HG03571 (cell line): ENCODE data around the gene POP4.

Source experiments
- ATAC-seq: cut with Tn5 transposase; IDR thresholded peaks from one replicate; pipeline ENCODE4 v1.9.1; 2021; ENCODE audit not compliant: unreplicated experiment

The POP4 gene

DNA sequence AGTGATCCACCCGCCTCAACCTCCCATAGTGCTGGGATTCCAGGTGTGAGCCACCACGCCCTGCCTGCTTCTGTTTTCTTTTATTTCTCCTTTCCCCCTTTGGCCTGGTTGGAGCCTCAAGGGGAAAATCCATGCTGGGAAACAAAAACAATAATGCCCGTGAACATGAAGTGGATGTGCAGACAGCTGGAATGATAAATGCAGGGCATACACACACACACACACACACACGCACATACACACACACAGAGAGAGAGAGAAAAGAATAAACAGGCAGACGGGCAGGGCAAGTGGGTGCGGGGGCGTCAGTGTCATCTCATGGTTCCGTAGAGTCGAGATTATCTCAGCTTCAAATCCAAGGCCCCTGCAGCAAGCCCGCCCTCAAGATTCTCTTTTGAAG is 54.8 kb downstream of the POP4 start:
- ATAC-seq: no peak

- ATAC-seq: no peak
These were observed 56.2 kb downstream of the POP4 start for GRCh38 chr19:29662278-29662603.

- ATAC-seq: no peak
These were observed 56.7 kb downstream of the POP4 start for GRCh38 chr19:29662604-29663404.

GRCh38 chr19:29663861-29664752 is 58.0 kb downstream of the POP4 start:
- ATAC-seq: no peak

GRCh38 chr19:29664753-29665214 is 58.7 kb downstream of the POP4 start:
- no peak for ATAC-seq

DNA sequence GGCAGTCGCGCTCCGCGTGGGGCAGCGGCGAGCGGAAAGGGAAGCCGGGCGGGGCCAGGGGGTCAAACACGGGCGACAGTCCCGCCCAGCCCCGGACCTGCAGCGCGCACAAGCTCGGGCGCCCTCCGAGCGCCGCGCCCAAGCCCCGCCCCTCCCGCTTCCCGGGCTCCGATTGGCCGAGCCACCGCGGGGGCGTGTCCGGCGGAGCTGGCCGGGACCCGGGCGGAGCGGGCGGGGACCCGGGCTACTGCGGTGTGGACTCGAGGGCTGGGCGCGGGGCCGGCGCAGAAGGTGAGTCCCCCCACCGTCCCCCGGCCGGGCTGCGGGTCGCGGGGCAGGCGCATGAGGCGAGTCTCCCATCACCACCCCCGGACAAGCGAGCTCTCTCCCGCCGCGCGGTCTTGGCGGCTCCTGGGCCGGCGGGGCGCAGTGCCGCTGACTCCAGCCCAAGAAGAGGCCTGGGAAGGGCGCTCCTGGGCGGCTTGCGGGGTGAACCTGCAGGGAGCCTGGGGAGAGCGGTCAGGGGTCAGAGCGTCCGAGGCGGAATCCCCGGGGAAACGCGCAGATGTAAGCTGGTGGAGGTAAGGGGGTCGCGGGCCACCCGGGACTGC is 59.2 kb downstream of the POP4 start, which contains the start of gene PLEKHF1:
Gene PLEKHF1 (plus strand): TSS at position 247 of the 611 bp plus-strand sequence. CDS start 8,379 bp downstream, outside the sequence.
- peak; percentile 88 for ATAC-seq

- ATAC-seq: no peak
These were observed 59.9 kb downstream of the POP4 start for GRCh38 chr19:29665826-29666577.
